ENCODE data around the gene AADACL2. TPM values are rescaled to one million over a fixed set of nuclear protein-coding genes. Genes with fewer than 3 reads are reported as not detected.
A peak's percentile ranks its signal among the peaks of the same experiment; 100 is the strongest.

Gene AADACL2
- polyA plus RNA-seq, 1 of the 3 experiments (the other 2 are of a cell fraction) = not detected

DNA sequence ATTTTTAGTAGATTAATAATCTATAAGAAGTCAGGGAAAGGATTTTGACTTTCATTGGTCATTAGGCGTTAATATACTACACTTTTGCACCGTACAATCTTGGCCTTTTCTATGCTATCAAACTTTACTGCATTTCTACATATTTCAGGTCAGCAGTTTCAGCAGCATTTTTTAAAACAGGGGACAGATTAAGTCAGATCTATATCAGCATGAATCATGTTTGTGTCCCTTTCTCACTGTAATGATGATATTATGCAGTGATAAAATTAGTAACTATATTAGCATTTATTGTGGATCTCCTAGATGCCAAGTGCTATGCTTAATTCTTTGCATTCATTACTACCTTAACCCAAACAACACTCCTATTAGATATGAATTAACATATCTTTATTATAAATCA, 59.9 kb downstream of the AADACL2 start:
- Histone ChIP-seq H3K36me3 (replicated peaks in 1 of 2; ENCODE audit: control insufficient read depth in 1 of 2, insufficient read depth in 2 of 2, low read length in 1 of 2) (peaks cover 0 to 13% of the 10 kb centered on the region in 2 experiments), H3K4me3 (ENCODE audit: low read depth in 2 of 2, low read length in 1 of 2) (no peak overlapping the region), H4K20me1 (ENCODE audit: insufficient read depth) (no peaks in the 10 kb centered on the region), H3K9me3 (no peaks in the 10 kb centered on the region; the same call in none of the 2 replicates), H3K27me3 (ENCODE audit: insufficient read depth) (no peaks in the 10 kb centered on the region), H3K4me1 (ENCODE audit: control insufficient read depth in 1 of 2, insufficient read depth in 2 of 2, low read depth in 1 of 2, low read length in 1 of 2) (peaks cover 0 to 9% of the 10 kb centered on the region in 2 experiments; a peak in 2 of 4 replicates), H2AFZ (ENCODE audit: low read depth) (no peak overlapping the region), H3K27ac (ENCODE audit: low read depth in 2 of 2, low read length in 1 of 2) (peak overlapping the region in 1 of 2 experiments; percentile 72; a peak in 2 of 4 replicates), H3K9ac (peak overlapping the region; percentile 11; the same call in 1 of the 2 replicates), H3K9me2 (no peaks in the 10 kb centered on the region), H3F3A (replicated peaks; ENCODE audit: insufficient read depth) (peaks cover 58% of the 10 kb centered on the region), H3K79me2 (ENCODE audit: insufficient read depth) (peaks cover 46% of the 10 kb centered on the region), H3K4me2 (no peak overlapping the region)
- WGBS (ENCODE audit: low lambda C conversion rate) = 31% methylated on average over 2 of the region's 2 CpGs
- DNase-seq = no peak
- POLR2A ChIA-PET = no interaction called here
- CTCF ChIA-PET = no interaction called here
- TF ChIP-seq SMC3 (IDR thresholded peaks at IDR 0.05; ENCODE audit: low read depth, low read length) = no peak
- 0 out of 2 replicates have a peak, but pooled peaks have one; percentile 14 for TF ChIP-seq JUND (IDR thresholded peaks at IDR 0.05)

DNA sequence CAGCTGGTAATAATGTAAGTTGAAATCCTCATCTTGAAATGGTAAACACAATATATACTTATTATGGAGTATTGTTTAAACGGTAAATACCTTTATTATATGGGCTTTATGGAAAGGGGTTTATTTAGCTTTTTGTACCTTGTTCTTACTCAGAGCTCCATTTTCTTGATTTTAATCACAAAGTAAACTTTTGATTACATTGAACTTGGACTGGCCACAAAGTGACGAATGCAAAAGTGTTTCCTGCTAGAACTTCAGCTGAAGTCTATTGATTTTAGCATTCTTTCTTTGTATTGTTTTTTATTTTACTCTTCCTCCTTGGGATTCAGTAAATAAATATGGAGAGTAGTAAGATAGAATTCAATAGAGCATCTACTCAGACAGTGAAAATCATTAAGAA, 60.4 kb downstream of the AADACL2 start:
- H3K4me2 ChIP-seq = no peak overlapping the region
- no peaks in the 10 kb centered on the region for H3K9me2 ChIP-seq
- 24% methylated on average over 2 of the region's 2 CpGs for WGBS (ENCODE audit: low lambda C conversion rate)

More for the DNA sequence above, 60.4 kb downstream of the AADACL2 start:
- H3F3A ChIP-seq (replicated peaks; ENCODE audit: insufficient read depth) = peaks cover 61% of the 10 kb centered on the region
- H4K20me1 ChIP-seq (ENCODE audit: insufficient read depth) = no peaks in the 10 kb centered on the region
- no peak overlapping the region for H3K4me3 ChIP-seq (ENCODE audit: low read depth in 2 of 2, low read length in 1 of 2)
- peaks cover 0 to 9% of the 10 kb centered on the region in 2 experiments; a peak in 2 of 4 replicates for H3K4me1 ChIP-seq (ENCODE audit: control insufficient read depth in 1 of 2, insufficient read depth in 2 of 2, low read depth in 1 of 2, low read length in 1 of 2)
- DNase-seq = no peak
- peaks cover 0 to 13% of the 10 kb centered on the region in 2 experiments for H3K36me3 ChIP-seq (replicated peaks in 1 of 2; ENCODE audit: control insufficient read depth in 1 of 2, insufficient read depth in 2 of 2, low read length in 1 of 2)
- TF ChIP-seq NRF1 (IDR thresholded peaks at IDR 0.05; ENCODE audit: low read depth, low read length) (no peak), GABPA (IDR thresholded peaks at IDR 0.05; ENCODE audit: low read depth) (no peak), FOXJ3 (CRISPR knock-in tag; IDR thresholded peaks at IDR 0.05) (no peak), RCOR1 (IDR thresholded peaks at IDR 0.05; ENCODE audit: low read length) (no peak), TAF1 (IDR thresholded peaks at IDR 0.05; ENCODE audit: borderline replicate concordance, low read depth, low read length) (no peak), CHD2 (IDR thresholded peaks at IDR 0.05; ENCODE audit: low read length, partially characterized antibody) (no peak), FOXM1 (IDR thresholded peaks at IDR 0.05; ENCODE audit: low read depth) (no peak), SIN3A (IDR thresholded peaks at IDR 0.05; ENCODE audit: borderline replicate concordance, low read depth, low read length) (no peak), RFX5 (IDR thresholded peaks at IDR 0.05; ENCODE audit: low read length) (no peak), FOSL2 (IDR thresholded peaks at IDR 0.05; ENCODE audit: borderline replicate concordance, low read depth) (no peak), NFIC (IDR thresholded peaks at IDR 0.05; ENCODE audit: borderline replicate concordance) (no peak)
- TF ChIP-seq, protein P1, sequence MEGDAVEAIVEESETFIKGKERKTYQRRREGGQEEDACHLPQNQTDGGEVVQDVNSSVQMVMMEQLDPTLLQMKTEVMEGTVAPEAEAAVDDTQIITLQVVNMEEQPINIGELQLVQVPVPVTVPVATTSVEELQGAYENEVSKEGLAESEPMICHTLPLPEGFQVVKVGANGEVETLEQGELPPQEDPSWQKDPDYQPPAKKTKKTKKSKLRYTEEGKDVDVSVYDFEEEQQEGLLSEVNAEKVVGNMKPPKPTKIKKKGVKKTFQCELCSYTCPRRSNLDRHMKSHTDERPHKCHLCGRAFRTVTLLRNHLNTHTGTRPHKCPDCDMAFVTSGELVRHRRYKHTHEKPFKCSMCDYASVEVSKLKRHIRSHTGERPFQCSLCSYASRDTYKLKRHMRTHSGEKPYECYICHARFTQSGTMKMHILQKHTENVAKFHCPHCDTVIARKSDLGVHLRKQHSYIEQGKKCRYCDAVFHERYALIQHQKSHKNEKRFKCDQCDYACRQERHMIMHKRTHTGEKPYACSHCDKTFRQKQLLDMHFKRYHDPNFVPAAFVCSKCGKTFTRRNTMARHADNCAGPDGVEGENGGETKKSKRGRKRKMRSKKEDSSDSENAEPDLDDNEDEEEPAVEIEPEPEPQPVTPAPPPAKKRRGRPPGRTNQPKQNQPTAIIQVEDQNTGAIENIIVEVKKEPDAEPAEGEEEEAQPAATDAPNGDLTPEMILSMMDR (IDR thresholded peaks at IDR 0.05) = no peak
- TF ChIP-seq, protein P2, sequence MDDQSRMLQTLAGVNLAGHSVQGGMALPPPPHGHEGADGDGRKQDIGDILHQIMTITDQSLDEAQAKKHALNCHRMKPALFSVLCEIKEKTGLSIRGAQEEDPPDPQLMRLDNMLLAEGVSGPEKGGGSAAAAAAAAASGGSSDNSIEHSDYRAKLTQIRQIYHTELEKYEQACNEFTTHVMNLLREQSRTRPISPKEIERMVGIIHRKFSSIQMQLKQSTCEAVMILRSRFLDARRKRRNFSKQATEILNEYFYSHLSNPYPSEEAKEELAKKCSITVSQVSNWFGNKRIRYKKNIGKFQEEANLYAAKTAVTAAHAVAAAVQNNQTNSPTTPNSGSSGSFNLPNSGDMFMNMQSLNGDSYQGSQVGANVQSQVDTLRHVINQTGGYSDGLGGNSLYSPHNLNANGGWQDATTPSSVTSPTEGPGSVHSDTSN (IDR thresholded peaks at IDR 0.05) = no peak
- peak overlapping the region in 1 of 2 experiments; percentile 72; a peak in 3 of 4 replicates for H3K27ac ChIP-seq (ENCODE audit: low read depth in 2 of 2, low read length in 1 of 2)
- peaks cover 46% of the 10 kb centered on the region for H3K79me2 ChIP-seq (ENCODE audit: insufficient read depth)
- CTCF ChIA-PET = no interaction called here
- peak overlapping the region; percentile 54; the same call in 1 of the 2 replicates for H2AFZ ChIP-seq (ENCODE audit: low read depth)
- no peaks in the 10 kb centered on the region for H3K27me3 ChIP-seq (ENCODE audit: insufficient read depth)
- H3K9me3 ChIP-seq = no peaks in the 10 kb centered on the region; the same call in none of the 2 replicates
- H3K9ac ChIP-seq = no peak overlapping the region; the same call in 1 of the 2 replicates
- POLR2A ChIA-PET = no interaction called here
